GM21825 (cell line): ENCODE data around the gene CIC.

Experiments
- ATAC-seq: cut with Tn5 transposase; IDR thresholded peaks from one replicate; pipeline ENCODE4 v1.9.1; 2021; ENCODE audit warnings: mild to moderate bottlenecking, moderate library complexity; ENCODE audit not compliant: unreplicated experiment

The CIC gene

GRCh38 chr19:42286349-42287016 lies 17.4 kb downstream of the CIC start:
- ATAC-seq: no peak

GRCh38 chr19:42287017-42287826 lies 18.2 kb downstream of the CIC start:
- no peak for ATAC-seq

- ATAC-seq: no peak
Observed at GRCh38 chr19:42287827-42288107, 18.7 kb downstream of the CIC start.

- ATAC-seq: no peak
Observed at GRCh38 chr19:42288387-42288786, 19.3 kb downstream of the CIC start.

- no peak for ATAC-seq
Observed at GRCh38 chr19:42288881-42289555, 20.0 kb downstream of the CIC start.

- no peak for ATAC-seq
Observed at GRCh38 chr19:42289556-42290041, 20.5 kb downstream of the CIC start.

GRCh38 chr19:42290136-42290522 lies 21.1 kb downstream of the CIC start:
- ATAC-seq: no peak

GRCh38 chr19:42290523-42291434 lies 21.7 kb downstream of the CIC start:
- ATAC-seq: no peak

- ATAC-seq: no peak
Observed at GRCh38 chr19:42291435-42291810, 22.4 kb downstream of the CIC start.

- ATAC-seq: no peak
Observed at GRCh38 chr19:42292042-42292960, 23.2 kb downstream of the CIC start.

- ATAC-seq: no peak
Observed at GRCh38 chr19:42292963-42293362, 23.9 kb downstream of the CIC start.

GRCh38 chr19:42293540-42293939 lies 24.5 kb downstream of the CIC start:
- no peak for ATAC-seq

GRCh38 chr19:42293948-42294347 lies 24.9 kb downstream of the CIC start:
- ATAC-seq: no peak

- ATAC-seq: no peak
Observed at GRCh38 chr19:42294471-42295137, 25.6 kb downstream of the CIC start.

- no peak for ATAC-seq
Observed at GRCh38 chr19:42295342-42295741, 26.3 kb downstream of the CIC start.

- ATAC-seq: no peak
Observed at GRCh38 chr19:42295831-42296525, 26.9 kb downstream of the CIC start.

GRCh38 chr19:42297039-42297438 lies 28.0 kb downstream of the CIC start:
- ATAC-seq: no peak

GRCh38 chr19:42301646-42302203 lies 32.7 kb downstream of the CIC start, which contains the start of gene PRR19:
Gene PRR19, plus strand, starts transcription at chr19:42302132. Its CDS starts 7,453 bp downstream, at chr19:42309585.
- ATAC-seq: peak; percentile 11
